ENCODE results near the gene GPATCH4. TPM values are rescaled to one million over a fixed set of nuclear protein-coding genes. Genes with fewer than 3 reads are reported as not detected.

Gene GPATCH4
- total RNA-seq, 1 experiment from 2014 or later = 107 TPM

GRCh38 chr1:156646738-156647211, 45.5 kb upstream of the GPATCH4 start:
- H3K4me3 Mint-ChIP-seq (ENCODE audit: unreplicated experiment) = no peak overlapping the region
- H3K36me3 Mint-ChIP-seq (ENCODE audit: insufficient read depth, unreplicated experiment) = peaks cover 7% of the 10 kb centered on the region
- ChIA-PET CTCF (interaction anchor here (1.2 to 11.5 kb wide), 5 partner anchors 11 to 261 kb away, joined by 3 to 154 read pairs (median 7); no protein-coding TSS in a partner anchor), POLR2A (interaction anchor here (1.2 kb wide), 1 partner anchor 8 kb away, joined by 3 read pairs; no protein-coding TSS in a partner anchor)
- intact Hi-C loops (cut with micrococcal nuclease) = no loop called here
- H3K27ac Mint-ChIP-seq (ENCODE audit: low read depth, unreplicated experiment) = no peak overlapping the region
- H3K9me3 Mint-ChIP-seq (ENCODE audit: unreplicated experiment) = no peaks in the 10 kb centered on the region
- no peak for DNase-seq (ENCODE audit: unreplicated experiment)
- TF ChIP-seq, protein P1, sequence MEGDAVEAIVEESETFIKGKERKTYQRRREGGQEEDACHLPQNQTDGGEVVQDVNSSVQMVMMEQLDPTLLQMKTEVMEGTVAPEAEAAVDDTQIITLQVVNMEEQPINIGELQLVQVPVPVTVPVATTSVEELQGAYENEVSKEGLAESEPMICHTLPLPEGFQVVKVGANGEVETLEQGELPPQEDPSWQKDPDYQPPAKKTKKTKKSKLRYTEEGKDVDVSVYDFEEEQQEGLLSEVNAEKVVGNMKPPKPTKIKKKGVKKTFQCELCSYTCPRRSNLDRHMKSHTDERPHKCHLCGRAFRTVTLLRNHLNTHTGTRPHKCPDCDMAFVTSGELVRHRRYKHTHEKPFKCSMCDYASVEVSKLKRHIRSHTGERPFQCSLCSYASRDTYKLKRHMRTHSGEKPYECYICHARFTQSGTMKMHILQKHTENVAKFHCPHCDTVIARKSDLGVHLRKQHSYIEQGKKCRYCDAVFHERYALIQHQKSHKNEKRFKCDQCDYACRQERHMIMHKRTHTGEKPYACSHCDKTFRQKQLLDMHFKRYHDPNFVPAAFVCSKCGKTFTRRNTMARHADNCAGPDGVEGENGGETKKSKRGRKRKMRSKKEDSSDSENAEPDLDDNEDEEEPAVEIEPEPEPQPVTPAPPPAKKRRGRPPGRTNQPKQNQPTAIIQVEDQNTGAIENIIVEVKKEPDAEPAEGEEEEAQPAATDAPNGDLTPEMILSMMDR (IDR thresholded peaks at IDR 0.05; ENCODE audit: unreplicated experiment) = no peak
- no TSS peak for BruUV-seq (replicated peaks)
- H3K4me1 Mint-ChIP-seq (ENCODE audit: insufficient read depth, unreplicated experiment) = no peaks in the 10 kb centered on the region
- H3K27me3 Mint-ChIP-seq (ENCODE audit: insufficient read depth, unreplicated experiment) = peaks cover 3% of the 10 kb centered on the region

GRCh38 chr1:156645666-156646065, 44.4 kb upstream of the GPATCH4 start:
- no TSS peak for BruUV-seq (replicated peaks)
- H3K4me1 Mint-ChIP-seq (ENCODE audit: insufficient read depth, unreplicated experiment) = no peaks in the 10 kb centered on the region
- no peak overlapping the region for H3K4me3 Mint-ChIP-seq (ENCODE audit: unreplicated experiment)
- intact Hi-C loops (cut with micrococcal nuclease) = no loop called here
- H3K9me3 Mint-ChIP-seq (ENCODE audit: unreplicated experiment) = no peaks in the 10 kb centered on the region
- DNase-seq (ENCODE audit: unreplicated experiment) = no peak
- peaks cover 7% of the 10 kb centered on the region for H3K36me3 Mint-ChIP-seq (ENCODE audit: insufficient read depth, unreplicated experiment)
- H3K27me3 Mint-ChIP-seq (ENCODE audit: insufficient read depth, unreplicated experiment) = peaks cover 14% of the 10 kb centered on the region
- ChIA-PET CTCF (interaction anchor here (0.8 to 11.5 kb wide), 8 partner anchors 12 to 260 kb away, joined by 3 to 154 read pairs (median 4); no protein-coding TSS in a partner anchor), POLR2A (interaction anchor here (0.8 to 1.2 kb wide), 2 partner anchors 9 to 15 kb away, joined by 3 to 4 read pairs; no protein-coding TSS in a partner anchor)
- TF ChIP-seq, protein P1 (IDR thresholded peaks at IDR 0.05; ENCODE audit: unreplicated experiment) = no peak
- H3K27ac Mint-ChIP-seq (ENCODE audit: low read depth, unreplicated experiment) = no peak overlapping the region

DNA sequence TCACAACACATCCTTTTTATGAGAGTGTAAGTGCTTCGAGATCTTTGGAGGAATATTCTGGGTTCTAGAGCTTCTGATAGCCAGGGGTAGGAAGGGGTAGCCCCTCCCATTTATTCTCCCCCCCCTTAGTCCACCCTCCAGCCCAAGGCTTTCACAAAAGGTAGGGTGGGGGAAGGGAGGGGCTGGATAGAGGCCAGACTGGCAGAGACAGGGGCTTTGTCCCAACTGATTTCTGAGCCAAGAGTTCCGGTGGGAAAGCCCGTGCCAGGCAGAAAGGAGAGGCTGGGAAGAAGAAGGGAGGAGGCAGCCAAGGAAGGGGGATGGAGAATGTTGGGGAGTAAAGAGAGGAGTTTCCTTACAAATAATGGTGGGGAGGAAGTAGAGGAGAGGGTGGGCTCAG, 43.8 kb upstream of the GPATCH4 start:
- Mint-ChIP-seq H3K4me3 (ENCODE audit: unreplicated experiment) (no peak overlapping the region), H3K36me3 (ENCODE audit: insufficient read depth, unreplicated experiment) (peaks cover 7% of the 10 kb centered on the region), H3K27me3 (ENCODE audit: insufficient read depth, unreplicated experiment) (peaks cover 14% of the 10 kb centered on the region), H3K9me3 (ENCODE audit: unreplicated experiment) (no peaks in the 10 kb centered on the region), H3K27ac (ENCODE audit: low read depth, unreplicated experiment) (no peak overlapping the region), H3K4me1 (ENCODE audit: insufficient read depth, unreplicated experiment) (peaks cover 1% of the 10 kb centered on the region)
- no peak for DNase-seq (ENCODE audit: unreplicated experiment)
- intact Hi-C loops (cut with micrococcal nuclease) = no loop called here
- CTCF ChIA-PET = interaction anchor here (0.8 to 11.5 kb wide), 9 partner anchors 12 to 260 kb away, joined by 3 to 154 read pairs (median 7); no protein-coding TSS in a partner anchor
- no TSS peak for BruUV-seq (replicated peaks)
- TF ChIP-seq, protein P1 (IDR thresholded peaks at IDR 0.05; ENCODE audit: unreplicated experiment) = no peak
- POLR2A ChIA-PET = no interaction called here

DNA sequence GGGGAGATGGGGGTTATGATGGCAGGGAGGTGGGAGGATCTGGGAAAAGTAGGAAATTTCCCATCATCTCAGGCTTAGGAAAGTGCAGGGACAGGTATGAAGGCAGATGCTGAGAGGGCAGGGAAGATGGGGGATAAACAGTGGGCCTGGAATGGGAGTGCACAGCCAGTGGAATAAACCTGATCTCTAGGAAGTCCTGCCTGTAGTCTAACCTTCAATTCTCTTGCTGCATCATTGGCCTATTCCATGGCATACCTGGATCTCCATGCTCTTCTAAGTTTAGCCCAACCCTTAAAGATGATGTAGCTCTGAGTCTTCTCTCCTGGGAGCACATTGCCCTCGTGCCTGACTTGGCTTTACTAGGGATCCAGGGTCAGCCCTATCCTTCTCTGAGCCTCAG, 43.4 kb upstream of the GPATCH4 start:
- ChIA-PET POLR2A (interaction anchor here (0.7 kb wide), 1 partner anchor 25 kb away, joined by 3 read pairs; the partner anchor contains the start of gene HAPLN2), CTCF (interaction anchor here (0.8 to 11.5 kb wide), 9 partner anchors 13 to 259 kb away, joined by 3 to 154 read pairs (median 9); no protein-coding TSS in a partner anchor)
- no TSS peak for BruUV-seq (replicated peaks)
- no peaks in the 10 kb centered on the region for H3K9me3 Mint-ChIP-seq (ENCODE audit: unreplicated experiment)
- intact Hi-C loops (cut with micrococcal nuclease) = no loop called here
- peaks cover 7% of the 10 kb centered on the region for H3K36me3 Mint-ChIP-seq (ENCODE audit: insufficient read depth, unreplicated experiment)
- DNase-seq (ENCODE audit: unreplicated experiment) = no peak
- no peak overlapping the region for H3K27ac Mint-ChIP-seq (ENCODE audit: low read depth, unreplicated experiment)
- no peak overlapping the region for H3K4me3 Mint-ChIP-seq (ENCODE audit: unreplicated experiment)
- H3K27me3 Mint-ChIP-seq (ENCODE audit: insufficient read depth, unreplicated experiment) = peaks cover 16% of the 10 kb centered on the region
- TF ChIP-seq, protein P1 (IDR thresholded peaks at IDR 0.05; ENCODE audit: unreplicated experiment) = no peak
- peaks cover 5% of the 10 kb centered on the region for H3K4me1 Mint-ChIP-seq (ENCODE audit: insufficient read depth, unreplicated experiment)
